HG03520 (cell line): ENCODE data around the gene ZNF793.

Experiments used
- ATAC-seq: cut with Tn5 transposase; IDR thresholded peaks from one replicate; pipeline ENCODE4 v1.9.1; 2021; ENCODE audit warnings: mild to moderate bottlenecking, moderate library complexity; ENCODE audit not compliant: unreplicated experiment

Gene ZNF793

GRCh38 chr19:37564624-37565369, 58.1 kb downstream of the ZNF793 start:
- no peak for ATAC-seq

GRCh38 chr19:37565370-37565669, 58.6 kb downstream of the ZNF793 start:
- ATAC-seq, result no peak

- ATAC-seq, result no peak
These were observed 65.5 kb downstream of the ZNF793 start for GRCh38 chr19:37572203-37572602.

GRCh38 chr19:37583340-37583739, 76.6 kb downstream of the ZNF793 start:
- ATAC-seq, result no peak
